NCI-H2196 (cell line): ENCODE data around the gene LRCH1.

Source experiments
- DNase-seq: peaks from one replicate; lab custom pipeline; 2025; ENCODE audit not compliant: unreplicated experiment; lab: John Stamatoyannopoulos, UW

LRCH1 gene

GRCh38 chr13:46561286-46561685, 8.3 kb downstream of the LRCH1 start:
- DNase-seq, result no peak

GRCh38 chr13:46561691-46562090, 8.7 kb downstream of the LRCH1 start:
- DNase-seq, result no peak

DNA sequence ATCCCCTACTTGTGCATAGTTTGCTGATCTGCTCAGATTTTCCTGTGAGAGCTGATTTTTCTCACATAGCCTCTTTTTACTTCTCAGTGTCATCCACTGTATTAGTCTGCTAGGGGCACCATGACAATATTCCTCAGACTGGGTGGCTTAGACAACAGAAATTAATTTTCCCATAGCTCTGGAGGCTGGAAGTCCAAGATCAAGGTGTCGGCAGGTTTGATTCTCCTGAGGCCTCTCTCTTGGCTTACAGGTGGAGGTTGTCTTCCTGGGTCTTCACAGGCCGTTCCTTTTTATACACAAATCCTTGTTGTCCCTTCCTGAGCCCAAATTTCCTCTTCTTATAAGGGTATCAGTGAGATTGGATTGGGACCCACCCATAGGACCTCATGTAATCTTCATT, 9.2 kb downstream of the LRCH1 start:
- DNase-seq, result no peak

DNA sequence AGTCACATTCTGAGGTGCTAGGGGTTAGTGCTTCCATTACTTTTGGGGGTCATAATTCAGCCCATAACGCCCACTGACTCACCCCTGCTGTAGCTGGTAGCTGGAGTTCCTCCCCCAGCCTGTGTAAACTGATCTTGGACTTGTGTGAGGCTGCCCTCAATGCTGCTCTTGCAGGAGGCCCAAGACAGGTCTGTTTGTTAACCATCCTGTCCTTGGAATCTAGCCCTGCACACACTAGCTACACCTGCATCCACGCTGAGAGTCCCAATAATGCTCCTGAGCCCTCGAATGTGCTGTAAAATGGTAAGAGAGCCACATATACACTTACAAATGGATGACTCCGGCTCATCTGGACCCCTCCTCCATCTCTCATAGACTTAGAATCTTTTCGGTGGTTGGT, 9.6 kb downstream of the LRCH1 start:
- no peak for DNase-seq

DNA sequence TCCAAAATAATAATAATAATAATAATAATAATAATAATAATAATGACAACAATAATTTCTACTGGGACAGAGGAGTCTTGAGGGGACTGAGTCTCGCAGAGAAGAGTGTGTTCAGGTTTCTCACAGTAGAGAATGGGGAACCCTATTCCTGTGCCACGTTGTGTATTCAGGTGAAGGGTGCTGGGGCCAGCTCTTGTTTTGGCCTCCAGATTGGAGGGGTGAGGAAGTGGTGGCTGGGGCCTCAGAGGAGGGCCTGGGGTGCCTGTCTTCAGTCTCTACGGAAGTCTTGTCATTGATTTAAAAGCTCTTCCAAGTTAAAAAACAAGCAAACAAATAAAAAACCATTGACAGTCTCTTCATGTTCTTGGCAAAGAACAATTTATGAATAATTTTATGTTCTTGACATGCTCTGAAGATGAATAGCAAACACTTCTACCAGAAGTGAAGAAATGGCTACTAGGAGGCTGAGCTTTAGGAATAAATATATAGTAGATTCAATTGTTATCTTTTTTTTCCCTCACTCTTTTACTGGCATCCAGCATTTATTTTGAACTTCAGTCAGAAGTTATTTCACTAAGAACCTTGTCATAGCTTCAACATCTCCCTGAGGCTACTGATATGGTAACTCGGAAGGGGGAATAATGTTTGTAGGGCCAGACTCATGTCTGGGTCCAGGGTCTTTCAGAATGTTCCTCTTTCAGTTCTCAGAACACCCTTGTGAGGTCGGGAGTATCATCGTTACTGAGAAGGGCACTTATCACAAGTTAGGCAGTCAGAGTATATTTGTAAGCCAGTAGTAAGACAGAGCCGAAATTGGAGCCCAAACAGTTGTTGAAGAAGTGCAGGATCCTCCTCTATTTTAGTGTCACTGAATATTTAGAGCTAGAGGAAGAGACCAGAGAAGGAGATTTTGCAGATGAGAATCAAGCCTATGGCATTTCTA, 13.1 kb downstream of the LRCH1 start:
- no peak for DNase-seq

GRCh38 chr13:46567671-46568070, 14.7 kb downstream of the LRCH1 start:
- DNase-seq, result no peak

DNA sequence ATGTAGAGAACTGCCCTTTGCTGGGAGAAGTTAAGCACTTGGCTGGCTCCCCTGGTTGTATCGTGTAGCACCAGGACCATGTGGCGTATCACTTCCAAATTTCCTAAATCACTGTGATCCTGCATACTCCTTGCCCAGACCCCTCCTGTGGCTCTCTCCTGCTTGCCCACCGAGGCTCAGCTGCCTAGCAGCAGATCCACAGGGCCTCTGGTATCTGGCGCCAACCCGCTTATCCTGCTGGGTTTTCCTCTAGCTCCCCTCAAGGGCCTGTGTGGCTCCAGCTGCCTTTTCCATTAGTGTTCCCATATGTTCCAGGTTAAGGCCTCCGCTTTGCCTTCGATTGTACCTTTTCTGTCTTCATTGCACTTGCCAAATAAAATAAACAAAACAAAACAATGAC, 16.5 kb downstream of the LRCH1 start:
- DNase-seq, result no peak

DNA sequence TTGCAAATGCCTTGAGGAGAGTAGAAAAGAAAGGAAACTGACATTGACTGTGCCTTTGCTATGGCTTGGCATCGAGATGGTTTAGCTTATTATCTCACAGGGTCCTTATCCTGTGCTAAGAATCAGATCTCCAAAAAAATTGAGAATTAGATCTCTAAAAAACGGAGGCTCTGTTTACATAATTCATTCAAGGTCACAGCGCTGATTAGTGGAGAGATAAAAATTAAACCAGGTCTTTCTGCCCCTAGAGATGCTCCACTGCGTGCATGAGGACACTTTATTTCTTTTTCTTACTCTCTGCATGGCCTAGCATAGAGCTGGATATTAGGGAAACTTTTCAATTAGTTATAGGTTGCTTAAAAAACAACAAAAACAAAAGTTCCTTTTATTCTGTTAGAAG, 17.3 kb downstream of the LRCH1 start:
- DNase-seq, result no peak

- peak; percentile 17 for DNase-seq
These were observed 18.4 kb downstream of the LRCH1 start for GRCh38 chr13:46571189-46571908.

DNA sequence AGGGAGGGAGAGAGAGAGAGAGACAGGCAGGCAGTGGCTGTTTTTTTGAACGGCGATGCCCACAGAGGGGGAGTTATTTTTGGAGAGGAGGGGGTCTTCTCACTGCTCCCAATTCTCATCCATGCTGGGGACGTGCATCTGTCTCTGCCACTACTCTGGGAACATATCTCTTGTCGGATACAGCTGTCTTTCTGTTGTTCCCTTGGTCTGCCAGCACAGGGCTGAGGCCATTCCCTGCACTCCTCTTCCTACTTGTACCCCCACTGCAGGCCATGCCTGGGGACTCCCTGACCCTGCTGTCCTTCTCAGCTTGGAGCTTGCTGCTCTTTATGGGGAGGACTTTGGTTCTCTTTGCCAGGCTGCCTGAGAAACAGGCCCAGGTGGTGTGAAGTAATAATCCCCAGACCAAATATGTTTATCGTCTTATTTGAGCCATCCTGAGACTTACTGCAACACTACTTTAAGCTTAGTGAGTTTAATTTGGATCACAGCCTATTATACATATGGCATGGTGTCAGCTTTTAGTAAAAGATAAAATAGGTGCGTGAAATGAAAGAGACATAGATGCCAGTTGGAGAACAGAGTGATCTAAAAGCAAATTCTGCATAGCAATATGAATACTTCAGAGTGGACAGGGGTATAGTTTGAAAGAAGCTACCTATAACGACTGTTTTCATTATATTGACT, 19.1 kb downstream of the LRCH1 start:
- DNase-seq, result no peak

- no peak for DNase-seq
These were observed 19.9 kb downstream of the LRCH1 start for GRCh38 chr13:46572752-46573431.

GRCh38 chr13:46575301-46575771, 22.4 kb downstream of the LRCH1 start:
- DNase-seq, result no peak

- DNase-seq, result no peak
These were observed 22.9 kb downstream of the LRCH1 start for GRCh38 chr13:46575818-46576221.

DNA sequence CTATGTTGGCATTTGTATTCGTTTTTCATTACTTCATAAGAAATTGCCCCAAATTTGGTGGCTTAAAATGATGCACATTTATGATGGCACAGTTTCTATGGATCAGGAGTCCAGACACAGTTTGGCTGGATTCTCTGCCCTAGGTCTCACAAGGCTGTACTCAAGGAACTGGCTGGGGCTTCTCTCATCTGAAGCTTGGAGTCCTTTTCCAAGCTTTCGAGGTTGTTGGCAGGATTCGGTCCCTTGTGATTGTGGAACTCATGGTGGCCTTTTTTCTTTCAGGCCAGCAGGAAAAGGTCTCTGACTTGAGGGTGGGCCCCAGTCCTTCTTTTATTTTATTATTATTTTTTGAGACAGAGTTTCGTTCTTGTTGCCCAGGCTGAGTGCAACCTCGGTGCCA, 23.8 kb downstream of the LRCH1 start:
- DNase-seq, result no peak

DNA sequence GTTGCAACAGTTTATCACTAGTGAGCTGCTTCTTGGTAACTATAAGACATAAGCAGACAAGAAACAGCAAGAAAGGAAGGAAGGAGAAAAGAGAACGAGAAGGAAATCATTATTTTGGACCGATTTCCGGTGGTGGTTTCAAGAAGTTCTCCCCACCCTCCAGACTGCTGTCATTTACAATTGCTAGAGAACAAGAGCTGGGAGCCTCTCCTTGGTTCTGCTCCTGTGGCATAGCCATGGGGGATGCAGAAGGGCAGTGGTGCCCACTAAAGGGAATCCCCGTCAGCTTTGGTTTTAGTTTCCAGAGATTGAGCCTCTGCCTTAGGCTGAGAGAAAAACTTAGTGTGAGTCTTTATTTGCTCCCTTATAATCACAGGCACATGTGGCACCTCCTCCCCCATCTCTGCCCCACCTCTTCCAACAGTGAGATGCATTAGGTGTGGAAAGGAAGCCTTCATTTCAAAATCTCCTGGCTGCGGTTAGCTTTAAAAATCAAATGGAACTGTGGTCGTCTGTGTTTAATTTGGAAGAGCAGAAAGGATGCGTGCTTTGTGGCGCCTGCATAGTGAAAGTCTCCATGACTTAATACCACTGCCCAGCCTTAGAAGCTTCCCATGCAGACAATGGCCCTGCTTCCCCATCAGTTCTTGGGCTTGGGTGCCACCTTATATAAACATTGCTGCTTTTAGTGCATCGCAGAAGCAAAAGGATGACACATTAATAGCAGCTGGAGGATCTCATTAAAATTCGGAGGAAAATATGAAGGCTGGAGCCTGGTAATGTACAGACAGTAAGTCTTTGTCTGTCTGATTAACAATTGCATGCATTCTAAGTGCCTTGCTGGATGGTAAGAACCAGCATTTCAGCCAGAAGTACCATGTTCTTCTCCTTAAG, 25.0 kb downstream of the LRCH1 start:
- DNase-seq, result no peak

DNA sequence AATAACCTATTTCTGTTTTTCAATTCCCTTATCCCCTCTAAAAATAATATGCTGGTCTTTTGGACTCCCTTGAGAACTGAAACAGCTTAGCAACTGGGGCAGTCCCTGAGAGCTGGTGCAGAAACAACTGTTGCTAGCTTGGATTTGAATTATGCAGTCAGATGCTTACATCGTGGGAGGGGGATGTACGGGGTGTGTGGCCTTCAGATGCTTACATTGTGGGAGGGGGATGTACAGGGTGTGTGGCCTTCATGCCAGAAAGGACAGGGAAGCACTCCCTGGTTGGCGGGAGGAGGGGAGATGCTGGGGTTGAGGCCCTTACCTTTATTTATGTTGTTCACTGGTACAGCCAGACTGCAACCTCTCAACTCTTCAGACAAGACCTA, 25.6 kb downstream of the LRCH1 start:
- DNase-seq, result no peak

DNA sequence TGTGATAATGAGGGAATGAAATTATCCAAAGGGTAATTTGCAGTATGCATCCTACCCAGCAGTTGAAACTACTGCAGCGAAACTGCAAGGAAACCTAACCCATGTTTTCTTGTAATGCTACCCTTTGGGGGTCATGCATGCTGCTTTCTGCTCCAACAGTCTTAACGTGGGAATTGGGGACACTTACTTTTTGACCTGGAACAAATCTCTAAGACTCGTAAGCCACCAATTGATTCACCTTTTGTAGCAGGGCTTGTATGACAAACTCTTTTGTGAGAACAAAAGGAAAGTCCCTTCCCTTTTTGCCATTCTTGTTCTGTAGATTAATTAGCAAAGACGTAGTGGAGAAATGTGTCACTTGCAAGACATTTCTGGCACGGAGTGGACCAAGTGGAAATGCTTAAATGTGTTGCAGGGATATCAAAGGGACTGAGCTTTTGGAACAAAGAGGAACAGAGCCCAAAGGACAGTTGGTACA, 27.4 kb downstream of the LRCH1 start:
- no peak for DNase-seq

DNA sequence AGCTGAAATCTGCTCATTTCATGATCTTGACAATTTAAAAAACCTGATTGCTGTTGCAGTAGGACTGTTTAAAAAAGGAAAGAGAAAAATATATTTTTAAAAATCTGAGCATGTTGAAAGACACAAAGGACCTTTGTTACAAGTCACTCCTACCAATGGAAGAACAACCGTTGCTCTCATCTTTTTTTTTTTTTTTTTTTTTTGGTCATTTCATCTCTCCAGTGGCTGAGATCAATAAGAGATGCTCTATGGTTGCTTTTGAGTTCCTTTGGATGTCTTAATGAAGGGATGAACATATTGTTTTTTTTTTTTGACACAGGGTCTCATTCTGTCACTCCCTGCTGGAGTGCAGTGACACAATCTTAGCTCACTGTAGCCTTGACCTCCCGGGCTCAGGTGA, 29.2 kb downstream of the LRCH1 start:
- no peak for DNase-seq

- DNase-seq, result no peak
These were observed 34.0 kb downstream of the LRCH1 start for GRCh38 chr13:46586751-46587514.
